Measurements from ENCODE around the gene WARS2. TPM values are rescaled to one million over a fixed set of nuclear protein-coding genes. Genes with fewer than 3 reads are reported as not detected.

The WARS2 gene
- total RNA-seq, 2 experiments from 2014 or later = 10.3 to 12.9 TPM

DNA sequence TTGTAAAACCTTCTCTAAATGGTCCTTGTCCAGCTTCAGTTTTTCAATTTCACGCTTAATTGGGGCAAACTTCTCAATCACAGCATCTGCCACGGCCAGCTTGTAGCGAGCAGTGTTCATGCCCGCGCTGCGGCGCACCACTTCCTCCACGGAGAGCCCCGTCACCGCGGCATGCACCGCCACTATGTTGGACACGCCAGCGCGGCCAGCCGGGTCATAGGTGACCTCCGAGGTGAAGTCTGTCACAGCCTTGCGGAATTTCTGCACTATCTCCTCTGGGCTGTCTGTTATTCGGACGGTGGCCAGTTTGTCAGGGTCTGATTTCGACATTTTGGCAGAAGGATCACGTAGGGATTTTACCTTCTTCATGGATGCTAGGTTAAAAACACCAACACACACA, 107.5 kb downstream of the WARS2 start:
- no peaks in the 10 kb centered on the region for H3K27me3 Mint-ChIP-seq
- ChIA-PET CTCF (no interaction called here), POLR2A (no interaction called here)
- H3K9me3 Mint-ChIP-seq = peaks cover 5% of the 10 kb centered on the region
- H3K4me1 Mint-ChIP-seq = no peaks in the 10 kb centered on the region
- H3K27ac Mint-ChIP-seq = no peak overlapping the region
- H3K4me3 Mint-ChIP-seq = no peak overlapping the region
- peaks cover 9% of the 10 kb centered on the region for H3K36me3 Mint-ChIP-seq (ENCODE audit: low read depth)
- no peak for DNase-seq

DNA sequence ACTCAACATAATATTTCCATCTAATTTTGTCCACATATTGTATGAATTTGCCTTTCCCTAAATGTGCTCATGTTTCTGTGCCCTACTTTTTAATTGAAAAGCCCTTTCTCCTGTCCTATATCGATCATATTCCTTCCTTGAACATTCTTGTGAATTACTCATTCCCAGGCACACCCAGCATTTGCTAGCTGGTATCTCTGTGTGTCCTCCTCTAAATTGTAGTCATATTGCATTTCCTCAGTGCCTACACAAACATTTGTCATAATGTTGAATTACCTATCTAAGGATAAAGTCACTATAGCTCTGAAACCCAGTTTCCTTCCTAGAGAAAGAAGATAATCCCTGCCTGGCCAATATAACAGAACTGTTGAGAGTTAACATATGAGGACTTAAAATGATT, 112.7 kb downstream of the WARS2 start:
- Mint-ChIP-seq H3K36me3 (ENCODE audit: low read depth) (peaks cover 4% of the 10 kb centered on the region), H3K9me3 (peaks cover 7% of the 10 kb centered on the region), H3K4me1 (no peaks in the 10 kb centered on the region), H3K4me3 (no peak overlapping the region), H3K27ac (no peak overlapping the region), H3K27me3 (no peaks in the 10 kb centered on the region)
- POLR2A ChIA-PET = no interaction called here
- CTCF ChIA-PET = interaction anchor here (0.8 kb wide), 1 partner anchor 34 kb away, joined by 3 read pairs; no protein-coding TSS in a partner anchor
- DNase-seq = no peak

DNA sequence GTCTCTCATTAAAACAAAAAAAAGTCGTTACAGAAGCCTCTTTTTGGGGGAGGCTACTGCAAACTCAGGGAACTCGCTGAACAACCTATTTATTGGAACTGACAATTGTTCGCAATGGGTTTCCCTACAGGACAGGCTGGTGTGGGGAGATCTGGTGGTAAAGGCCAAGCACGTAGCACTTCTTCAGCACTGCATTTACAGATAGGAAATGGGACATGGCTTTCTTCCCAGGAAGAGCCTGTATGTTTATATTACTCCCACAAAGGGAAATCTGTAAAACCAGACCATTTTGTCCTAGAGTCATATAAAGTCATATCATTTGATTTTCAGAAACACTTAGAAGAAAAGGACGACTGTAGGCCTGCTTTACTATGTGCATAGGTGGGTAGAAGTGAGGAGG, 113.5 kb downstream of the WARS2 start:
- no peak overlapping the region for H3K27ac Mint-ChIP-seq
- no peaks in the 10 kb centered on the region for H3K27me3 Mint-ChIP-seq
- H3K4me1 Mint-ChIP-seq = no peaks in the 10 kb centered on the region
- CTCF ChIA-PET = no interaction called here
- H3K4me3 Mint-ChIP-seq = no peak overlapping the region
- POLR2A ChIA-PET = no interaction called here
- DNase-seq = no peak
- peaks cover 8% of the 10 kb centered on the region for H3K9me3 Mint-ChIP-seq
- H3K36me3 Mint-ChIP-seq (ENCODE audit: low read depth) = peaks cover 3% of the 10 kb centered on the region

DNA sequence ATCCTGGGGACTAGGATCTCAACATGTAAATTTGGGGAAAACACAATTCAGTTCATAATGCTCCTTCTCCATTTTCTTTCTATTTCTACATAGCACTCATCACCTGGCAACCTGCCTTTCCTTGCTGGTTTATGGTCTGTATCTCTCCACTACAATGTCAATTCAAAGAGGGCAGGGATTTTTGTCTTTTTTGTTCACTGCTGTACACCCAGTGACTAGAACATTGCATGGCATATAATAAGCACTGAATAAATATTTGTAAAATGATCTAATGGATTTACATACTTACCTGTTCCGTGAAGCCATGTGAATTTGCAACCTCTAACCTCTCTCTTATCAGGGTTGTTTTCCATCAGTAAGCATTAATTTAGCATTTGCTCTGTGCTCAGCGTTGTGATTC, 124.9 kb downstream of the WARS2 start:
- peaks cover 7% of the 10 kb centered on the region for H3K27me3 Mint-ChIP-seq
- no peak for DNase-seq
- H3K36me3 Mint-ChIP-seq (ENCODE audit: low read depth) = peaks cover 3% of the 10 kb centered on the region
- peaks cover 9% of the 10 kb centered on the region for H3K9me3 Mint-ChIP-seq
- POLR2A ChIA-PET = no interaction called here
- no peak overlapping the region for H3K27ac Mint-ChIP-seq
- CTCF ChIA-PET = no interaction called here
- no peak overlapping the region for H3K4me3 Mint-ChIP-seq
- no peaks in the 10 kb centered on the region for H3K4me1 Mint-ChIP-seq

DNA sequence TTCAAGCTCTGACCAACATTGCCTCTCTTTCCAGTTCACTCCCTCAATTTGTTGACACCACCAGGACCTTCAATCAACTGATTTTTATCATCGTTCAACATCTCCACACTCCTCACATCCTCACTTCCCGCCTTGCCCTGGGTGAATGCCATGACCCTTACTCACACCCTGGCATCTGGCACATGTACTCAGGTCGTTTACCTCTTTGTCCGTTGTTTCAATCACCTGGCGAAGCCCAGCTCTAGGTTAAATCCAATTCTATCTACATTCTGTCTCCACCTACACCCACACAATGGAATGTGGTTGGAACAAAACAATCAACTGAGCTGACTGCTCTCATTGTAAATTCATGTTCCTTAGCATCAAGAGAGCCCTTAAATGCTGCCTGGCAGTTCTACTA, 128.1 kb downstream of the WARS2 start:
- DNase-seq = no peak
- peaks cover 7% of the 10 kb centered on the region for H3K4me1 Mint-ChIP-seq
- H3K27ac Mint-ChIP-seq = no peak overlapping the region
- peaks cover 2% of the 10 kb centered on the region for H3K9me3 Mint-ChIP-seq
- H3K4me3 Mint-ChIP-seq = no peak overlapping the region
- CTCF ChIA-PET = no interaction called here
- peaks cover 33% of the 10 kb centered on the region for H3K27me3 Mint-ChIP-seq
- no peaks in the 10 kb centered on the region for H3K36me3 Mint-ChIP-seq (ENCODE audit: low read depth)
- POLR2A ChIA-PET = no interaction called here

DNA sequence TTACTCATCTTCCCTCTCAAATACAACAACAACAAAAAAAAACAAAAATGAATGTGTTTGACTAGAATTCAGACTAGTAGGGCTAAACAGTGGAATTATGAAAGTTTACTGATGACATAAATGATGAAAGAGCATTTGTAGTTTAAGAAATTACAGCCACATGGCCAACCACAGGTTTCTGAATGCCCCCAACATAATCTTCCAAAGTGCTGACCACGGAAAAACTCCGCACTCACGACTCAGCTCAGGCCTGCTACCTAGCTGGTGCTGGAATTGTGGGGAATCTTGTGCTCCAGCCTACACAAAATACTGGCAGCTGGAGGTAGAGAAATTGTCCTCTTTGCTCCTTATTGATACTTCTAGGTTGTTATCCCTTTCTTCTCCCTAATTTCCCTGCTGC, 128.7 kb downstream of the WARS2 start:
- H3K36me3 Mint-ChIP-seq (ENCODE audit: low read depth) = no peaks in the 10 kb centered on the region
- no peak overlapping the region for H3K27ac Mint-ChIP-seq
- POLR2A ChIA-PET = no interaction called here
- no peak overlapping the region for H3K4me3 Mint-ChIP-seq
- no peak for DNase-seq
- H3K9me3 Mint-ChIP-seq = peaks cover 2% of the 10 kb centered on the region
- CTCF ChIA-PET = no interaction called here
- H3K4me1 Mint-ChIP-seq = peaks cover 7% of the 10 kb centered on the region
- peaks cover 33% of the 10 kb centered on the region for H3K27me3 Mint-ChIP-seq

DNA sequence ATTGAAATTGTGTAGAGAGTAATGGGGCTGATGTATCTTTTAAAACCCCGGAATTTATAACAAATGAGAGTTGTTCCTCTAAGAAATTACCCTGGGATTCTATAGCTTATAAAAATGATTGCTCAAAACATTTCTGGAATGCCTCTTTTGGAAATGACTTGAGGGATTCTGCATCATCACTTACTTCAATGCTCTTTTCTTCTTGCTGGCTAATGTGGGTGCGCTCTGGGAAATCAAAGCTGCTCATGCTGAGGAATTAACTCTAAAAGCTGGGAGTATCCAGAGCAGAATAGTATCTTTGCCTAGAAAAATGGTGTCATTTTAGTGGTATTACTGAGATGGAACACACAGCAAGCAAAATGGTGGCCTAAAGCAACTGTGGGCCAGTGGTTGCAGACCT, 129.3 kb downstream of the WARS2 start:
- peaks cover 7% of the 10 kb centered on the region for H3K4me1 Mint-ChIP-seq
- H3K27me3 Mint-ChIP-seq = peaks cover 39% of the 10 kb centered on the region
- H3K9me3 Mint-ChIP-seq = peaks cover 2% of the 10 kb centered on the region
- CTCF ChIA-PET = no interaction called here
- H3K27ac Mint-ChIP-seq = no peak overlapping the region
- H3K4me3 Mint-ChIP-seq = no peak overlapping the region
- POLR2A ChIA-PET = no interaction called here
- DNase-seq = no peak
- peaks cover 3% of the 10 kb centered on the region for H3K36me3 Mint-ChIP-seq (ENCODE audit: low read depth)

DNA sequence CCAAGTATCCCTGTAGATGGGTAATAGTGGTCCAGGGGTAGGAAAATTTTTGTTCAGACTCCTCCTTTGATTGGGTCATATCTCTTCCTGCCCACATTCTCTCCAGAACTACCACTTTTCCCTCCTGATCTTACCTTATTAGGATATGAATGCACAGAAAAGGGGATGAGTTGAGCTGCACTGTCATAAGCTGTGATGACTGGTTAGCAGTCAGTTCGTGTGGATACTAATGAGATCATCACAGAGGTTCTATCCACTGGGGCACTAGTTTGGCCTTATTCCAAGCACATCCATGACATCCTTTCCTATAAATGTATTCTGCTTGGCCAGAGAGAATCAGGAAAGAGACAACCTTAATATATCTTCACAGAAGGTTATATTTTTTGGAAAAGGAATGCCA, 130.3 kb downstream of the WARS2 start:
- Mint-ChIP-seq H3K9me3 (peaks cover 4% of the 10 kb centered on the region), H3K27ac (no peak overlapping the region), H3K4me3 (no peak overlapping the region), H3K27me3 (peaks cover 47% of the 10 kb centered on the region), H3K4me1 (peaks cover 7% of the 10 kb centered on the region), H3K36me3 (ENCODE audit: low read depth) (peaks cover 3% of the 10 kb centered on the region)
- POLR2A ChIA-PET = no interaction called here
- CTCF ChIA-PET = interaction anchor here (2.6 kb wide), 1 partner anchor 21 kb away, joined by 12 read pairs; no protein-coding TSS in a partner anchor
- DNase-seq = no peak

DNA sequence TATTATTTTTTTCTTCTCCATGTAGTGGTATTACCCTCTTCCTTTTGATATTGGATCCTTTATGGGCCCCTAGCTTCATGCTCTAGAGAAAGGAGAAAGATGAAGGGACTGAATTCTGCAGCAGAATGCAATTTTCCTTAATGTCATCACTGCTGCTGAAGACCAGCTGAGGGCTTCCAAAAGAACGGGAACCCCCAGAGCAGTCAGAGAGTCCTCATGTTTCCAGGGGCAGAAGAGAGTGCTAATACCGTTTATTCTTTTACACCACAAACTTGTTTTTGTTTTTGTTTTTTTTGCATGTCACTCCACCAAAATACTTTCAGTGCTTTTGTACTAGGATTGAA, 131.2 kb downstream of the WARS2 start:
- Mint-ChIP-seq H3K4me1 (peaks cover 7% of the 10 kb centered on the region), H3K36me3 (ENCODE audit: low read depth) (peaks cover 3% of the 10 kb centered on the region), H3K9me3 (peaks cover 4% of the 10 kb centered on the region), H3K4me3 (no peak overlapping the region), H3K27ac (no peak overlapping the region), H3K27me3 (peaks cover 56% of the 10 kb centered on the region)
- ChIA-PET POLR2A (no interaction called here), CTCF (interaction anchor here (1.9 to 2.6 kb wide), 2 partner anchors 20 to 24 kb away, joined by 7 to 12 read pairs; no protein-coding TSS in a partner anchor)
- no peak for DNase-seq

DNA sequence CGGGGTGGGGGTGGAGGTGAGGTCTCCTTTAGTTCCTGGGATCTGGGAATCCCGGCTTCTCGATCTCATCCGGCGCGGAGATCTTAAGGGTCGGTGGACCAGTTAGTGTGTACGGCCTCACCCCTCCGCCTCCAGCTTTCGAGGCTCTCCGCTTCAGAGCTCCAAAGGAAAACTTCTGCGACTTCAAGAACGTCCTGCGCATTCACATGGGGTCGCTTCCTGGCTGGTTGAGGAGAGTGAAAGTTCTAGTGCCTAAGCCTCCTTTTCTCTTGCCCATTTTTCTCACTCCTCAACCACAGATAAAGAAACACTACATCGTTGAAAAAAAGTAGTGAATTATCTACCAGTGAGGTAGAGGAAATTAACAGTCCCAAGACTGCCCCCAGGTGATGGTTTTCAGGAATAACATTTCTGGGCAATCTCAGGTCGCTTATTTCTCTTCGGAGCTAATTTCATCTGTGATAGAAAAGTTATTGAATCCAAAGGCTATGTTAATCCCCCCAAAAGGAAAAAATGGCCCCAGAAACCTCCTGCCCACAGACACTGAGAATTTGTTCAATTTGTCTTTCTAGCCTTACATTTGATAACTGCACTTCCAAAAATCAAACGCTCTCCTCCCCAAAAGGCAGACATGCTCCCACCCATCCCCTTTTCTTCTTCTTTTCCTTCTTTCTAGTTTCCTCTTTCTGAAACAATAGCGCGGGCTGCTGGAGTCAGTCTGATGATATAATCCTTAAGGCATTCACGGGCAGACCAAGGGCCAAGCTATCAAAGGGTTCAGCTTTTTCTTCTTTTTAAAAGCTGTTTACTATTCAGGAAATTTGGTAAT, 131.8 kb downstream of the WARS2 start:
- DNase-seq = peak; percentile 37
- Mint-ChIP-seq H3K27ac (no peak overlapping the region), H3K9me3 (peaks cover 4% of the 10 kb centered on the region), H3K27me3 (peaks cover 62% of the 10 kb centered on the region), H3K4me1 (peaks cover 7% of the 10 kb centered on the region), H3K4me3 (peak overlapping the region; percentile 15), H3K36me3 (ENCODE audit: low read depth) (peaks cover 3% of the 10 kb centered on the region)
- POLR2A ChIA-PET = no interaction called here
- CTCF ChIA-PET = interaction anchor here (1.9 to 2.6 kb wide), 2 partner anchors 19 to 23 kb away, joined by 7 to 12 read pairs; no protein-coding TSS in a partner anchor

DNA sequence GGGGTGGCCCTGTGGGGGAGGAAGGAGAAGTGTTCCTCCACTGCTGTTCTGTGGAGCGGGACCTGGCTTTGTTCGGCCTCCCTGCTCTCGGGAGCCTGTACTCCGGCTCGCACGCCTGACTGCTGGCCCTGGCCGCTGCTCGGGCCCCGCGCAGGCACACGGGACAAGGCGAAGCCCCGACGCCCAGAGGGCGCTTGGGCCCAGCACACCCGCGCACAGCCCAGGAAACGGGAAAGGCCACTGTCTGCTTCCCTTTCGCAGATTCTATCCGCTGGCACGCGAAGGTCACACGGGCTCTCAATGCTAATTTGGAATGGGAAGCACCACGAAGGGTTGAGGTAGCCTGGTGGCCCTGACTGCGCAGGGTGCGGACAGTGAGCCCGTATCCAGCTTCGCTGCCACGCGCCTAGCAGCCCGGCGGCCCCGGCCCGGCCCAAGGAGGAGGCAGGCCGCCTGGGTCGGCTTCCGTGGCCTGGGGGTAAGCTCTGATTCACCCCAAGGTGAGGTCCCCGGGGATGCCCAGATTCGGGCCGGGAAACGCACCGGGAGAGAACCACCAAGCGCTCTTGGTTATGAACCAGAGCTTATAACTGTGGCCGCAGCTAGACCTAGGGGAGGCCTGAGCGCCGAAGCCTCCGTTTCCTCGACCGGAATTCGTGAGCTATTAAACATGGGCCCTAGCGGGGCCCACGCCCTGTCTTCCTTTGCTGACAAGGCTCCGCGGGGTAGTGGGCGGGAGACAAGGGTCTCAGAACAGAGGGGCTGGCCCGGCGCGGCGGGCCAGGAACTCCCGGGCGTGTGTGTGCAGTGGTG, 132.6 kb downstream of the WARS2 start:
- peaks cover 68% of the 10 kb centered on the region for H3K27me3 Mint-ChIP-seq
- no peak overlapping the region for H3K27ac Mint-ChIP-seq
- CTCF ChIA-PET = interaction anchor here (1.9 to 2.6 kb wide), 2 partner anchors 19 to 23 kb away, joined by 7 to 12 read pairs; no protein-coding TSS in a partner anchor
- peaks cover 3% of the 10 kb centered on the region for H3K36me3 Mint-ChIP-seq (ENCODE audit: low read depth)
- peaks cover 7% of the 10 kb centered on the region for H3K9me3 Mint-ChIP-seq
- no peak for DNase-seq
- H3K4me3 Mint-ChIP-seq = peak overlapping the region; percentile 15
- POLR2A ChIA-PET = no interaction called here
- H3K4me1 Mint-ChIP-seq = peaks cover 7% of the 10 kb centered on the region

DNA sequence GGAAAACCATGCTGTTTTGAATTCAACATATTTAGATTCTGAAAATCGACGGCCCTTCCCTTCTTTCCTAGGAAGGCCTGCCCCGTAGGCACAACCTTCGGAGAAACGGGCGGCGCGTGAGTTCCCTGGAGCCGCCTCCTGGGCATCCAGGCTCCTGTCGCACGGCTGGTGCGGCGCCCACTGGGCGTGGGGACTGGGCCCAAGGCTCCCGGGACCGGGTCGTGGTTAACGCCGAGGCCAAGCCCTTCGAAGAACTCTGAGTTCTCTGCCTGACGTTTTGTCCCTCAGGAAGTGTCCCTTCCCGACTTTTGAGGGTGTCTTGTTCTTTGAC, 133.1 kb downstream of the WARS2 start:
- H3K9me3 Mint-ChIP-seq = peaks cover 7% of the 10 kb centered on the region
- H3K36me3 Mint-ChIP-seq (ENCODE audit: low read depth) = peaks cover 4% of the 10 kb centered on the region
- POLR2A ChIA-PET = no interaction called here
- peaks cover 72% of the 10 kb centered on the region for H3K27me3 Mint-ChIP-seq
- no peak for DNase-seq
- no peak overlapping the region for H3K4me3 Mint-ChIP-seq
- H3K27ac Mint-ChIP-seq = no peak overlapping the region
- CTCF ChIA-PET = interaction anchor here (2.6 kb wide), 1 partner anchor 18 kb away, joined by 12 read pairs; no protein-coding TSS in a partner anchor
- peaks cover 9% of the 10 kb centered on the region for H3K4me1 Mint-ChIP-seq
